Left ventricle myocardium inferior (tissue), 1 donor: Measurements from ENCODE around the gene PDK3. TPM values are rescaled to one million over a fixed set of nuclear protein-coding genes. Genes with fewer than 3 reads are reported as not detected.

Source experiments
- DNase-seq: peaks from one replicate; pipeline ENCODE4 v3.0.0-alpha.2; 2020
- H3K27ac ChIP-seq: fragments of 200-600 bp; replicated peaks from 2 replicates; pipeline ENCODE4 v1.8.0; 2021
- H3K27me3 ChIP-seq: fragments of 200-600 bp; 2 replicates; pipeline ENCODE4 v1.8.0; 2021; ENCODE audit warnings: low read depth
- H3K36me3 ChIP-seq: fragments of 200-600 bp; 2 replicates; pipeline ENCODE4 v1.8.0; 2021
- H3K4me1 ChIP-seq: fragments of 200-600 bp; 2 replicates; pipeline ENCODE4 v1.8.0; 2021
- H3K4me3 ChIP-seq: fragments of 200-600 bp; 2 replicates; pipeline ENCODE4 v1.8.0; 2021; ENCODE audit warnings: mild to moderate bottlenecking, moderate library complexity
- H3K9me3 ChIP-seq: fragments of 200-600 bp; replicated peaks from 2 replicates; pipeline ENCODE4 v1.8.0; 2021
- intact Hi-C: fragments of 100-400 bp; cut with micrococcal nuclease; formaldehyde crosslinking; loops from one replicate; pipeline ENCODE4 v1.11.0; 2022
- total RNA-seq: library from RNA; stranded (reverse); fragmentation: NEBNext Ultra II Directional; extraction: Animal tissue kit (Norgen Biotek cat#: 25700); gene quantifications from one replicate; pipeline ENCODE4 v1.2.1, GENCODE V29; 2021
- TF ChIP-seq, protein P1 (sequence below): fragments of 200-600 bp; IDR thresholded peaks from 2 replicates; pipeline ENCODE4 v1.8.0; 2021; ENCODE audit warnings: antibody characterized with exemption, mild to moderate bottlenecking, borderline replicate concordance
- donor health status: DM: no; HTN: yes; CAD: no; lungs with severe emphysema.

Gene PDK3
- total RNA-seq, 1 donor from 2014 or later = 10.7 TPM

DNA sequence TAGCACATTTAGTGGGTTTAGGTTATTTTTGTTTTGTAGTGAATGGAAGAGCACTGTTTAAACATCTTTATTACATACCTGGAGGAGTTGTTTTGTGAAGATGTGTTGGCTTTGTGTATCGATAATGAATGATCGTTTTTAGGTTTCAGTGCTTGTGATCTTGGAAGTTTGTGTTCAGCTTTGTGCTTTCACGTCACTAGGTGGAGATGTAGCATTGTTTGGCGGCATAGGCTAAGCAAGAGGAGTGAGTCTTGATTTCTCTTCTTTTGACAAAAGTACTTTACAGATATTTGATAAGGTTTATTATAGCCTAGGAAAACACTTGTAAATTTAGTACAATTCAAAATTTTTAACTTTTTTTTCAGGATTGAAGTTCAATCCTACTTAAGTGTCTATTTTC is 50.4 kb downstream of the PDK3 start:
- intact Hi-C loops = no loop called here
- H3K4me3 ChIP-seq = no peak overlapping the region
- TF ChIP-seq, protein P1, sequence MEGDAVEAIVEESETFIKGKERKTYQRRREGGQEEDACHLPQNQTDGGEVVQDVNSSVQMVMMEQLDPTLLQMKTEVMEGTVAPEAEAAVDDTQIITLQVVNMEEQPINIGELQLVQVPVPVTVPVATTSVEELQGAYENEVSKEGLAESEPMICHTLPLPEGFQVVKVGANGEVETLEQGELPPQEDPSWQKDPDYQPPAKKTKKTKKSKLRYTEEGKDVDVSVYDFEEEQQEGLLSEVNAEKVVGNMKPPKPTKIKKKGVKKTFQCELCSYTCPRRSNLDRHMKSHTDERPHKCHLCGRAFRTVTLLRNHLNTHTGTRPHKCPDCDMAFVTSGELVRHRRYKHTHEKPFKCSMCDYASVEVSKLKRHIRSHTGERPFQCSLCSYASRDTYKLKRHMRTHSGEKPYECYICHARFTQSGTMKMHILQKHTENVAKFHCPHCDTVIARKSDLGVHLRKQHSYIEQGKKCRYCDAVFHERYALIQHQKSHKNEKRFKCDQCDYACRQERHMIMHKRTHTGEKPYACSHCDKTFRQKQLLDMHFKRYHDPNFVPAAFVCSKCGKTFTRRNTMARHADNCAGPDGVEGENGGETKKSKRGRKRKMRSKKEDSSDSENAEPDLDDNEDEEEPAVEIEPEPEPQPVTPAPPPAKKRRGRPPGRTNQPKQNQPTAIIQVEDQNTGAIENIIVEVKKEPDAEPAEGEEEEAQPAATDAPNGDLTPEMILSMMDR = peak; percentile 34

DNA sequence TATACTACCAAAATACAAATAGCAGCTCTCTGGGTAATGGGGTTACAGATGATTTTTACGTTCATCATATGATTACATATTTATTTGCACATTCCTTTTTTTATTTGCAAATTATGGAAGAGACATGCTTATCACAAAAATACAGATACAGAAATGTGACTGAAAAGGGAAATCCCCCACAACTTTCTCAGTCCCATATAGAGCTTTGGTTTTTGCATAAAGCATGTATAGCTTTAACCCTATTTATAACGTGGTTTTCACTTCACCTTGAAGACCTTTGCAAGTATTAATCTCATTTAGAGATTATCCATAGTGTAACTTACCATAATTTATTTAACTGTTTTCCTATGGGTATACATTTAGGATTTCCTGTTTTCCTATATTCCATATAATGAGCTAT is 55.4 kb downstream of the PDK3 start:
- TF ChIP-seq, protein P1 = no peak
- DNase-seq = no peak
- intact Hi-C loops = no loop called here

More for the DNA sequence above, 50.4 kb downstream of the PDK3 start:
- Histone ChIP-seq H3K9me3 (no peaks in the 10 kb centered on the region), H3K36me3 (peaks cover 5% of the 10 kb centered on the region), H3K27ac (no peak overlapping the region), H3K4me1 (no peaks in the 10 kb centered on the region), H3K27me3 (no peaks in the 10 kb centered on the region)
- DNase-seq = no peak

DNA sequence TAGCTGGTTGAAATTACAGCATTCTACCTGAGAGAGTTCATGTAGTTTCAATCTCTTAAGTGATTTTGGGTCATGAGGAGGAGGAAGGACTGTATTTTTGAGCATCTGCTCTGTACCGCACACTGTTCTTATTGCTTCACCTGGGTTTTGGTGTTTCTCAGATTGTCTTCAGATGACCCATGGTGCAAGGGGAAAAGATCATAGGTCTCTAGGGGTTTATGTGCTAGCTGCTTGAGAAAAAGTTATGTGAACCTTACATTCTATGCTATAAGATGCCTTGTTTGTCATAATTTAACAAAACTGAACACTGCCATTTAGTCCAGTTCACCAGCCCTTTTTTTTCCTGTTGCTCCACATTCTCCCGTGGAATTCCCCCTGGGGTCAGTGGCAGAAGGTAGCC is 60.4 kb downstream of the PDK3 start:
- Histone ChIP-seq H3K27ac (no peak overlapping the region), H3K4me1 (no peaks in the 10 kb centered on the region), H3K4me3 (no peak overlapping the region), H3K36me3 (peaks cover 18% of the 10 kb centered on the region), H3K27me3 (no peaks in the 10 kb centered on the region), H3K9me3 (no peaks in the 10 kb centered on the region)
- TF ChIP-seq, protein P1 = no peak
- intact Hi-C loops = no loop called here
- no peak for DNase-seq

More for the DNA sequence above, 55.4 kb downstream of the PDK3 start:
- Histone ChIP-seq H3K9me3 (no peaks in the 10 kb centered on the region), H3K4me3 (no peak overlapping the region), H3K27me3 (no peaks in the 10 kb centered on the region), H3K27ac (no peak overlapping the region), H3K4me1 (no peaks in the 10 kb centered on the region), H3K36me3 (peaks cover 5% of the 10 kb centered on the region)

DNA sequence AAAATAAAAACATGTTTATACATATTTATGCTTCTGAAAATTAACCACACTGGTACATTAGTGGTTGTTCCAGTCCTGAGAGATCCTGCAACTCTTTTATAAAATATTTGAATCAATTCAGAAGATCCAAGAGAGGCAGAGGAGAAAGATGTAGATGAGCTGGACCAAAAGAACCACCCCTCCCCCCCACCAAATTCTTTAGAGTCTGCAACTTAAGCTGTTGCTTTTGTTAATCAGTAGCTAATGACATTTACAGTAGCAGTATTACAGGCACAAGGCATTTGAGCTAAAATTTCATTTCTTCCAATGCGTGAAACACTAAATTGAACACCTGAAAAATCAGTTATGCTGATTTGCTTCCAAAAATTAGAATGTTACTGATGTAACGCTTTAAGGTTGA is 61.5 kb downstream of the PDK3 start:
- TF ChIP-seq, protein P1 = no peak
- intact Hi-C loops = no loop called here
- no peaks in the 10 kb centered on the region for H3K9me3 ChIP-seq

DNA sequence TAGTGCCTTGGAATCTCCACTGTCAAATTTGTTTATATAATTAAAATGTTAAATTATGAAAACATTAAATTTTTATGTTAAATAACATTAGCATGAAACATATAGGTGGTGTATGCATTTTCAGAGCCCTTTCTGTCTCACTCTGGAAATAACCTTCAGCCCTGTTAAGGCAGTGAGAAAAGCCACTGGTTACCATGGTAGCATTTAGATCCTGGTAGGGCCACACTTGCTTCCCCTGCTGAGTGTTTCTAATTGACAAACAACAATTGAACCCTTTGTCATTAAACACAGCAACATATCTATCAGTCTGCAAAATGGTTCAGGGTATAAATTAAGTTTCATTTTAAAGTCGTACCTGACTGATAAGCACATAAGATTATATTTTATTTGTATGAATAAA is 63.5 kb downstream of the PDK3 start:
- TF ChIP-seq, protein P1 = no peak
- Histone ChIP-seq H3K27me3 (no peaks in the 10 kb centered on the region), H3K4me3 (no peak overlapping the region), H3K9me3 (no peaks in the 10 kb centered on the region), H3K36me3 (peaks cover 19% of the 10 kb centered on the region), H3K4me1 (no peaks in the 10 kb centered on the region), H3K27ac (no peak overlapping the region)
- no peak for DNase-seq
- intact Hi-C loops = no loop called here

More for the DNA sequence above, 61.5 kb downstream of the PDK3 start:
- peaks cover 18% of the 10 kb centered on the region for H3K36me3 ChIP-seq
- H3K27ac ChIP-seq = no peak overlapping the region
- no peak for DNase-seq
- H3K27me3 ChIP-seq = no peaks in the 10 kb centered on the region
- no peak overlapping the region for H3K4me3 ChIP-seq
- H3K4me1 ChIP-seq = no peaks in the 10 kb centered on the region

DNA sequence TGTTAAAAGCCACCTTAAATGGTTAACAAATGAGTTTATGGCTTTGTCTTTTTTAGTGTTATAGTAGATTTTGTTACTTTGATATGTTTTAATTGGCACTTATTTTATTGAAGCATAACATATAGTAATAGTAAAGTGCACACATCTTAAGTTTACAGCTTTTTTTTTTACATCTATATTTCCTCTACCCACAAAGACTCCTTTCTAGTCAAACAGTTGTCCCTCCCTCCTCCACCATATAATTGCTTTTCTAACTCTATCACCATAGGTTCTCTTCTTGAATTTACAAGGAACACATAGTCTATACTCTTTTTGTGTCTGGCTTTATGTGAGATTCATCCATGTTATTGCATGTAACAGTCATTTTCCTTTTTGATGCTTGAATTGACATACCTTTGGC is 71.5 kb downstream of the PDK3 start:
- intact Hi-C loops = no loop called here
- Histone ChIP-seq H3K9me3 (no peaks in the 10 kb centered on the region), H3K4me1 (no peaks in the 10 kb centered on the region), H3K36me3 (peaks cover 15% of the 10 kb centered on the region), H3K4me3 (no peak overlapping the region), H3K27me3 (no peaks in the 10 kb centered on the region), H3K27ac (no peak overlapping the region)
- no peak for DNase-seq
- TF ChIP-seq, protein P1 = no peak
